GM19467 (cell line): ENCODE measurements around the gene MRS2.

ENCODE experiments used
- ATAC-seq: cut with Tn5 transposase; IDR thresholded peaks from one replicate; pipeline ENCODE4 v1.9.1; 2021; ENCODE audit warnings: mild to moderate bottlenecking, moderate library complexity; ENCODE audit not compliant: unreplicated experiment

Gene MRS2

DNA sequence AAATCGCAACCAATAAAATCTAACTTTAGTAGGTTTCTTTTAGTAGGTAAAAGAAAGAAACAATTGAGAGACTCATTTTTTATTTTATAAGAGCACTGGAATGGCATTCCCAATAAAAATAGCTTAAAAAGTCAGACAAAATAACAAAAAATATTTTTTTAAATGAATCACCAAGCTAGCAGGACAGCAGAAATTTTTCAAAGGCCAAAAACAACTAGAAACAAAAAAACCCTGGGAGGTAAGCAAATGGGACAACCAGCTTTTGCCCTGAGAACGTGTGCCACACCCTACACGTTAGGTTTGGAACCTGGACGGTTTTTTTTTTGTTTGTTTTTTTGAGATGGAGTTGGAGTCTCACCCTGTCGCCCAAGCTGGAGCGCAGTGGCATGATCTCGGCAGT is 67.1 kb downstream of the MRS2 start:
- no peak for ATAC-seq

DNA sequence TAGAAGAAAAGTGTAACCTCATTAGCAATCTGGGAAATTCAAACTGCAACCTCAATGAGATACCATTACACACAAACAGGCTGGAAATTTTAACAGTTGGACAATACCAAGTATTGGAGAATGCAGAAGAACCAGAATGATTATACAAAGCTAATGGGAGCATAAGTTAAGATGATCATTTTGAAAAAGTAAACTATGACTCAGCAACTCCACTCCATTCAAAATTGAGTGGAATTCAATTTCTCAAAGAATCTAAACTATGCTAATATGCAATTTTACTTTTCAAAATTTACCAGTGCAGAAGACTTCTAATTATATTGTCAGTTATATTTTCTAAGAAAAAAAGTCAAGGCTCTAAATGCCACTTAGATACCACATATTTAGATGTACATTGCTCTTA is 69.4 kb downstream of the MRS2 start:
- ATAC-seq, result no peak
